Thoracic aorta (tissue), 2 donors: Measurements from ENCODE around the gene RBM47. TPM values are rescaled to one million over a fixed set of nuclear protein-coding genes. Genes with fewer than 3 reads are reported as not detected.
A peak's percentile ranks its signal among the peaks of the same experiment; 100 is the strongest.

Experiments used
- ATAC-seq: fragments of 150-250 bp; one replicate; pipeline ENCODE4 v1.8.0; 2017; ENCODE audit warnings: low read depth; ENCODE audit not compliant: insufficient number of reproducible peaks, low FRiP score
- DNase-seq: peaks from one replicate; pipeline ENCODE4 v3.0.0-alpha.2; 2020; ENCODE audit warnings: low spot score
- H3K27ac ChIP-seq, 2 donors: fragments of 200-600 bp; sonication (generic); 1 replicate in 1 of 2; 2 replicates in 1 of 2; pipeline ENCODE4 v1.5.1; 2016; ENCODE audit warnings: mild to moderate bottlenecking in 2 of 2, moderate library complexity in 2 of 2
- H3K27me3 ChIP-seq: fragments of 200-600 bp; sonication (generic); replicated peaks from 2 replicates; pipeline ENCODE4 v1.6.0; 2016; ENCODE audit warnings: mild to moderate bottlenecking; ENCODE audit not compliant: insufficient read depth
- H3K36me3 ChIP-seq: fragments of 200-600 bp; sonication (generic); one replicate; pipeline ENCODE4 v1.5.1; 2016
- H3K4me1 ChIP-seq, 2 donors: fragments of 200-600 bp; sonication (generic); 1 replicate in 1 of 2; 2 replicates in 1 of 2; pipeline versions ENCODE4 v1.5.1 to v1.6.0; 2016; ENCODE audit warnings: low read depth in 2 of 2, mild to moderate bottlenecking in 1 of 2; ENCODE audit not compliant: control insufficient read depth in 1 of 2
- H3K4me3 ChIP-seq: fragments of 200-600 bp; sonication (generic); 2 replicates; pipeline ENCODE4 v1.5.1; 2016; ENCODE audit warnings: mild to moderate bottlenecking
- H3K9me3 ChIP-seq: fragments of 200-600 bp; sonication (generic); 2 replicates; pipeline ENCODE4 v1.5.1; 2016
- total RNA-seq, 2 donors: library from RNA; depleted of rRNA; stranded (reverse); fragments of >200 nt; gene quantifications; one replicate each; pipeline versions ENCODE4 v1.1.0 to v1.2.3, GENCODE V29; 2016
- TF ChIP-seq, protein P1 (sequence below): fragments of 200-600 bp; sonication (generic); IDR thresholded peaks from one replicate; pipeline ENCODE4 v1.5.1; 2019; ENCODE audit warnings: antibody characterized with exemption

The RBM47 gene
- total RNA-seq, 2 donors from 2014 or later: 31.5 to 56.7 TPM

- no peak for DNase-seq
- peaks cover 0 to 2% of the 10 kb centered on the region in 2 donors for H3K4me1 ChIP-seq
- no peaks in the 10 kb centered on the region for H3K27me3 ChIP-seq
- H3K9me3 ChIP-seq: no peaks in the 10 kb centered on the region
- TF ChIP-seq, protein P1, sequence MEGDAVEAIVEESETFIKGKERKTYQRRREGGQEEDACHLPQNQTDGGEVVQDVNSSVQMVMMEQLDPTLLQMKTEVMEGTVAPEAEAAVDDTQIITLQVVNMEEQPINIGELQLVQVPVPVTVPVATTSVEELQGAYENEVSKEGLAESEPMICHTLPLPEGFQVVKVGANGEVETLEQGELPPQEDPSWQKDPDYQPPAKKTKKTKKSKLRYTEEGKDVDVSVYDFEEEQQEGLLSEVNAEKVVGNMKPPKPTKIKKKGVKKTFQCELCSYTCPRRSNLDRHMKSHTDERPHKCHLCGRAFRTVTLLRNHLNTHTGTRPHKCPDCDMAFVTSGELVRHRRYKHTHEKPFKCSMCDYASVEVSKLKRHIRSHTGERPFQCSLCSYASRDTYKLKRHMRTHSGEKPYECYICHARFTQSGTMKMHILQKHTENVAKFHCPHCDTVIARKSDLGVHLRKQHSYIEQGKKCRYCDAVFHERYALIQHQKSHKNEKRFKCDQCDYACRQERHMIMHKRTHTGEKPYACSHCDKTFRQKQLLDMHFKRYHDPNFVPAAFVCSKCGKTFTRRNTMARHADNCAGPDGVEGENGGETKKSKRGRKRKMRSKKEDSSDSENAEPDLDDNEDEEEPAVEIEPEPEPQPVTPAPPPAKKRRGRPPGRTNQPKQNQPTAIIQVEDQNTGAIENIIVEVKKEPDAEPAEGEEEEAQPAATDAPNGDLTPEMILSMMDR: no peak
- no peak overlapping the region for H3K4me3 ChIP-seq
- no peak overlapping the region for H3K27ac ChIP-seq
- no peaks in the 10 kb centered on the region for H3K36me3 ChIP-seq
- ATAC-seq: no peak
Observed at GRCh38 chr4:40531636-40532023, 98.0 kb downstream of the RBM47 start.

DNA sequence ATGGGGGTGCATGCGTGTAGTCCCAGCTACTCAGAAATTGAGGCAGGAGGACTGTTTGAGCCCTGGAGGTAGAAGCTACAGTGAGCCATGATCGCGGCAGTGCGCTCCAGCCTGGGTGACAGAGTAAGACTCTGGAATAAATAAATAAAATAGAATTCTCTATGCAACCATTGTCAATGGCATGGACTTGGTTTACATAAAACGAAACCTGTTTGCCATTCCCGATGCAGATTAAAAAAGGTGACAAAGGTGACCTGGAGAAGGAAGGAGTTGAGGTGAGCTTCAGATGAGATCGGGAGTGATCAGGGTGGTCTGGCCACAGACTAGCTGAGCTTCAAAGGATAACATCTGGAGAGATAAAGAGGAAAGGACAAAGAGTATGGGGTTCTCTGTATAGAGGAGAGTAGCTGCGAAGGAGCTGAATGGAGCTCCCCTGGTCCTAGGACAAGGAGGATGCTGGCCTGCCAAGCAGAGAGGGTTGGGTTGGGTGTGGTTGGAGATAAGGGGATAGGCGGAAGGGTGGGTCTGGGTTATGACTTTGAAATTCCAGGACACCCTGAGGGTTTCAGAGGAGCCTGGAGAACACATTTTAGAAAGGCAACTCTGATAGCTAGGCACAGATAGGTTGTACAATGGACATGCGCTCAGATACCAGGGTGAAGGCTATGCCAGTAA is 98.6 kb downstream of the RBM47 start:
- no peak overlapping the region for H3K4me3 ChIP-seq
- peaks cover 4 to 5% of the 10 kb centered on the region in 2 donors for H3K4me1 ChIP-seq
- no peaks in the 10 kb centered on the region for H3K36me3 ChIP-seq
- TF ChIP-seq, protein P1: no peak
- ATAC-seq (no peak), DNase-seq (no peak)
- H3K9me3 ChIP-seq: no peaks in the 10 kb centered on the region
- H3K27me3 ChIP-seq: no peaks in the 10 kb centered on the region
- no peak overlapping the region for H3K27ac ChIP-seq

GRCh38 chr4:40526741-40527140 is 102.9 kb downstream of the RBM47 start:
- no peaks in the 10 kb centered on the region for H3K36me3 ChIP-seq
- no peak for ATAC-seq
- H3K27me3 ChIP-seq: no peaks in the 10 kb centered on the region
- H3K4me1 ChIP-seq: peaks cover 4 to 20% of the 10 kb centered on the region in 2 donors
- no peaks in the 10 kb centered on the region for H3K9me3 ChIP-seq
- DNase-seq: no peak
- H3K27ac ChIP-seq: peak overlapping the region in 1 of 2 donors; percentile 49
- no peak overlapping the region for H3K4me3 ChIP-seq
- TF ChIP-seq, protein P1: no peak

DNA sequence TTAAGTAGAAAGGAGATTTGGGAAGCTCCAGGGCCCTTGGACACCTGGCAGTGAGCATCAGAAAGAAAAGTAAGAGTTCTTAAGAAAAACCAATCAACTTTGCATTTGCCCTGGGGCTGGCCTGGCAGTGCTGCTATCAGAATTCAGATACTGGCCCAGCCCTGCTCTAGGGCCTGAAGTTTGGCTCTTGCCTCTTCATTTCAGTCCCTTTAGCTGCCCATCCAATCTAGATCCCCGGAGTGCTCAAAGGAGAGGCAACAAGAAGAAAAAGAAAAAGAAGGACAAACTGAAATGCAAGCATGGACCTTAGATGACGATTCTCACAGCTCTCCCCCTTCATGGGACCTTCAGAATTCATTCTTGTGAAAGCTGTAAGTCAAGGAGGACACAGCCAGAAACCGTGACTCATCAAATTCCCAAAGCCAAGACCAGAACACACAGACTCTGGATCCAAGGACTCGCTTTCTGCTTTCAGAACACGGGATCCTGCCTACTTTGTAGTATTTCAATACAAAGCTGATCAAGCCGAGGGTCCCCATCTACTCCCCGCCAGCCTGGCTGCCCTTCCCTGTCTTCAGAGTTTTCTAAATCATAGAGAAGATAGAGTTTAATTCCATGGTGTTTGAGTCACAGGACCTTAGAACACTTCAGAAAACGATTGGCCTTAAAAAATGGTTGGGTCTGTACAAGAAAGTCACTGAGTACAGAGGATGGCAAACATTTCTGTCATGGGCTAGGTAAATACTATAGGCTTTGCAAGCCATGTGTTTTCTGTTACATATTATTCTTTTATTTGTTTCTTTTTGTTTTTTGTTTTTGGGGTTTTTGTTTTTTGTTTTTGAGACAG is 103.7 kb downstream of the RBM47 start:
- H3K27ac ChIP-seq: peak overlapping the region; percentile 49 to 81
- H3K9me3 ChIP-seq: no peaks in the 10 kb centered on the region
- peak; percentile 91 for ATAC-seq
- H3K4me1 ChIP-seq: peaks cover 4 to 20% of the 10 kb centered on the region in 2 donors
- H3K36me3 ChIP-seq: no peaks in the 10 kb centered on the region
- DNase-seq: peak; percentile 22
- TF ChIP-seq, protein P1: no peak
- H3K27me3 ChIP-seq: no peaks in the 10 kb centered on the region
- H3K4me3 ChIP-seq: peak overlapping the region; percentile 17

DNA sequence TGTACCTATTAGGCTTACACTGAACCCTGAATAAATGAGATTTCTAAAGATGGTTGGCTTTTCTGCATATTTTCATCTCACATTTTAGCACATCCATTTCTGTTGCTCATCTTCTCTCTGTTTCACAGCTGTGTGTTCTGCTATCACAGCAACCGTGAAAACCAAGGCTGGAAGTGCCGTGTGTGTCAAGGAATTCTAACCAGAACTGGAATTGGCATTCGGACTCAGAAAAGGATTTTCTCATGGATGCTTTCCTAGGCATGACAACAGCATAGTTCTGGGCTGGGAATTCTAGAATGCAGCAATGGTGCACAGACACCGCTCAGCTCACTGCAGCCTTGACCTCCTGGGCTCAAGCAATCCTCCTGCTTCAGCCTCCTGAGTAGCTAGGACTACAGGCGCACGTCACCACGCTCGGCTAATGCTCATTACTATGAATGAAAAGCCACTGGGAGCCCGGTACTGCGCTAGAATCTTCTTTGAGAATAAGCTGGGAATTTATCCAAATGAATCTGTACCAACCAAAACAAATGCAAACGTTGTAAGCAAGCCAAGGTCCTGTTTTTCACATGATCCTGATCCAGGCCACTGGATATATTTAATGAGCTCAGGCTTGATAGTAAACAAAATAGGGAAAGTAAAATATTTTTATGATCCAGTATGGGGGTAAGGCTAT is 105.2 kb downstream of the RBM47 start:
- Histone ChIP-seq H3K4me1 (peaks cover 4 to 20% of the 10 kb centered on the region in 2 donors), H3K4me3 (no peak overlapping the region), H3K36me3 (no peaks in the 10 kb centered on the region), H3K9me3 (no peaks in the 10 kb centered on the region), H3K27ac (no peak overlapping the region), H3K27me3 (no peaks in the 10 kb centered on the region)
- DNase-seq: no peak
- no peak for ATAC-seq
- TF ChIP-seq, protein P1: no peak
